GM10266 (cell line): ENCODE results near the gene KCND2.
"Not testable (repeated sequence)": the region's sequence is repeated elsewhere in the genome, so short reads cannot be mapped to it uniquely, and the experiment has no call there.

Experiments used
- DNase-seq: peaks from one replicate; pipeline ENCODE4 v3.0.0; 2012; ENCODE audit errors: extremely low spot score
- CTCF ChIP-seq: IDR thresholded peaks from 2 replicates; pipeline ENCODE4 v1.5.1; 2012; ENCODE audit warnings: mild to moderate bottlenecking, low read depth; ENCODE audit not compliant: control insufficient read depth, insufficient read depth; ENCODE audit errors: missing control alignments

Gene KCND2

GRCh38 chr7:120272701-120273475, at the start of gene KCND2:
TSS of gene KCND2 (plus strand) at chr7:120273175.
- no peak for TF ChIP-seq CTCF
- peak; percentile 51 for DNase-seq

GRCh38 chr7:120226188-120226587, 46.8 kb upstream of the KCND2 start:
- no peak for DNase-seq
- no peak for TF ChIP-seq CTCF

GRCh38 chr7:120227255-120227654, 45.7 kb upstream of the KCND2 start:
- no peak for DNase-seq
- TF ChIP-seq CTCF, result no peak

DNA sequence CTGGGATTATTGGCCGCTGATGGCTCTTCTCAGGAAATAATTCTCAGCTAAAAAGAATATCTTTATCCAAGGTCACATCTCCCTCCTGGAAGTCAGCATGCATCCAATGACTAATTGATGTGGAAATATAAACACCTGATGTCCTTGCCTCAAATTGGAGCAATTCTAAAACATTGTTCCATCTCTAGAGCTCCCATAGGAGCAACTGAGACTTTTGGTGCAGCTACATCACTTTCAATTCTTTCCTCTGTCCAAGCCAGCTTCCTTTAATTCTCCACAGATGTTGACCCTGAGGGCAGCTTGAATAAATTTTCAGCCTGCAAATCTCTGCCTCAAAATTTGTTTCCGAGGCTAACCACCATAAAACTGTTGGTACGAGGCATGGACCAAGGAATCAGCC, 43.9 kb upstream of the KCND2 start:
- no peak for TF ChIP-seq CTCF
- no peak for DNase-seq

DNA sequence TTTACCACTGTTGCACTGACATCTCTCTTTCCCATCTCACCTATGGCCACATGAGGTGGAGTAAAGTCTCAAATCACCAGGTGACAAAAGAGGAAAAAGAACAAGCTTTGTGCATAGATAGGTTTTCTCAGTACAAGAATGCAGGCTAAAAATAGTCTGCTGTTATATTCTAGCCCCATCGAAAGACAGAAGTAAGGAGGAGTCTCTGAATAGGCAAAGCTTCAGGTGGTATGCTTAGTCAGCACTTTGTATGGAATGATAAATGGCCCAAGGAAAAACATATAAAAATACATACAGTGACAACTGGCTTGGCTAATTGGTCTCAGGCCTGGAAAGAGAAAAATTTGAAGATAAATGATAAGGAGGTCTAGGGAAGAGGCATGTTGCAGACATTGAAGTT, 39.6 kb upstream of the KCND2 start:
- no peak for DNase-seq

GRCh38 chr7:120240350-120240749, 32.6 kb upstream of the KCND2 start:
- DNase-seq, result not testable (repeated sequence)

More for the DNA sequence above, 39.6 kb upstream of the KCND2 start:
- TF ChIP-seq CTCF, result no peak

GRCh38 chr7:120241973-120242372, 31.0 kb upstream of the KCND2 start:
- no peak for TF ChIP-seq CTCF
- DNase-seq, result no peak

DNA sequence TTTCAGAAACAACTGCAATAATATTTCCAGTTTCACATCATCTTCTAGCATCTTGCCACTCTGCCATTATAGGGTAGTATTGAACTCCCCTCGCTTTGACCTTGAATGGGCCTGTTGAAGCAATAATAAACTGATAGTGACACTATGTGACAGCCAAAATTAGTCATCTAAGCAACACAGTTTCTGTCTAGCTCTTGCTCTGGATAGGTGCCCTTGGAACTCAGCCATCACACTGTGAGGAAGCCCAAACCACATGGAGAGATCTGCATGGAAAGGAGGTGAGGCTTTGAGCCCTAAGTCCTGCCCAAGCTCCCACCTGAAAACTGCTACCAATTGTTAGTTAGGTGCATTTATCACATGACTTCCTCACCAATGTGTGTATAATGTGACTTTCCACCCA, 18.1 kb upstream of the KCND2 start:
- no peak for TF ChIP-seq CTCF
- DNase-seq, result no peak
